Mesenchymal stem cell (in vitro differentiated cells and primary cell): ENCODE measurements around the gene GJA3.

Experiments
- DNase-seq: peaks from one replicate; pipeline ENCODE4 v3.0.0-alpha.2; 2013
- H2AFZ ChIP-seq: one replicate; pipeline ENCODE4 v1.6.1; 2013; ENCODE audit warnings: low read depth, mild to moderate bottlenecking, control low read depth, inconsistent platforms, low read length, moderate library complexity
- H2AK5ac ChIP-seq: 2 replicates; pipeline ENCODE4 v1.6.1; 2013; ENCODE audit warnings: low read length, moderate library complexity, mild to moderate bottlenecking, inconsistent platforms; ENCODE audit not compliant: severe bottlenecking
- H2BK120ac ChIP-seq: one replicate; pipeline ENCODE4 v1.6.1; 2013; ENCODE audit warnings: low read depth, mild to moderate bottlenecking, inconsistent platforms, low read length, moderate library complexity
- H2BK12ac ChIP-seq, 2 experiments: one replicate each; pipeline ENCODE4 v1.6.1; 2013; ENCODE audit warnings: inconsistent platforms in 2 of 2, low read length in 2 of 2, mild to moderate bottlenecking in 2 of 2, moderate library complexity in 2 of 2, control low read depth in 1 of 2
- H2BK15ac ChIP-seq: one replicate; pipeline ENCODE4 v1.6.1; 2013; ENCODE audit warnings: mild to moderate bottlenecking, low read depth, inconsistent platforms; ENCODE audit not compliant: poor library complexity, severe bottlenecking
- H2BK5ac ChIP-seq: 2 replicates; pipeline ENCODE4 v1.6.1; 2013; ENCODE audit warnings: low read depth, mild to moderate bottlenecking, low read length, control low read depth, inconsistent platforms; ENCODE audit not compliant: poor library complexity, severe bottlenecking
- H3K14ac ChIP-seq, 2 experiments: one replicate each; pipeline ENCODE4 v1.6.1; 2013; ENCODE audit warnings: inconsistent platforms in 2 of 2, low read length in 2 of 2, control low read depth in 1 of 2, mild to moderate bottlenecking in 1 of 2, moderate library complexity in 1 of 2
- H3K18ac ChIP-seq, 2 experiments: one replicate each; pipeline ENCODE4 v1.6.1; 2013; ENCODE audit warnings: inconsistent platforms in 2 of 2, low read length in 2 of 2, control low read depth in 1 of 2, low read depth in 1 of 2, mild to moderate bottlenecking in 1 of 2
- H3K23ac ChIP-seq, 2 experiments: one replicate each; pipeline ENCODE4 v1.6.1; 2013; ENCODE audit warnings: inconsistent platforms in 2 of 2, low read length in 2 of 2, mild to moderate bottlenecking in 2 of 2, moderate library complexity in 2 of 2, control low read depth in 1 of 2
- H3K27ac ChIP-seq: 2 replicates; pipeline ENCODE4 v1.5.1; 2013; ENCODE audit warnings: mild to moderate bottlenecking, moderate library complexity, low read length, control low read depth, inconsistent platforms; ENCODE audit not compliant: poor library complexity, severe bottlenecking
- H3K27me3 ChIP-seq, 2 experiments: 2 replicates each; pipeline versions ENCODE4 v1.6.1 to v1.7.0; 2013; ENCODE audit warnings: low read length in 2 of 2, mild to moderate bottlenecking in 2 of 2, moderate library complexity in 2 of 2, control low read depth in 1 of 2, inconsistent platforms in 1 of 2; ENCODE audit not compliant: control insufficient read depth in 1 of 2, insufficient read depth in 1 of 2
- H3K36me3 ChIP-seq, 2 experiments: 2 replicates each; pipeline versions ENCODE4 v1.6.1 to v1.7.0; 2013; ENCODE audit warnings: low read length in 2 of 2, control low read depth in 1 of 2, inconsistent platforms in 1 of 2, low read depth in 1 of 2, mild to moderate bottlenecking in 1 of 2; ENCODE audit not compliant: insufficient read depth in 2 of 2, control insufficient read depth in 1 of 2
- H3K4ac ChIP-seq, 2 experiments: one replicate each; pipeline ENCODE4 v1.6.1; 2013; ENCODE audit warnings: inconsistent platforms in 2 of 2, low read length in 2 of 2, mild to moderate bottlenecking in 2 of 2, moderate library complexity in 2 of 2, control low read depth in 1 of 2, low read depth in 1 of 2
- H3K4me1 ChIP-seq: 2 replicates; pipeline ENCODE4 v1.6.1; 2013; ENCODE audit warnings: low read depth, low read length, control low read depth; ENCODE audit not compliant: control insufficient read depth, insufficient read depth
- H3K4me2 ChIP-seq: 2 replicates; pipeline ENCODE4 v1.6.1; 2013; ENCODE audit warnings: low read length, mild to moderate bottlenecking, inconsistent platforms; ENCODE audit not compliant: poor library complexity, severe bottlenecking
- H3K4me3 ChIP-seq, 2 experiments: 2 replicates each; pipeline versions ENCODE4 v1.5.1 to v1.7.0; 2013; ENCODE audit warnings: low read length in 2 of 2, mild to moderate bottlenecking in 2 of 2, control low read depth in 1 of 2, low read depth in 1 of 2; ENCODE audit not compliant: insufficient read depth in 1 of 2
- H3K79me1 ChIP-seq: replicated peaks from 2 replicates; pipeline ENCODE4 v1.6.1; 2013; ENCODE audit warnings: mild to moderate bottlenecking, control low read depth, low read length, inconsistent platforms; ENCODE audit not compliant: poor library complexity, severe bottlenecking
- H3K9ac ChIP-seq: 2 replicates; pipeline ENCODE4 v1.7.0; 2013; ENCODE audit warnings: mild to moderate bottlenecking, low read length, moderate library complexity
- H3K9me3 ChIP-seq: 2 replicates; pipeline ENCODE4 v1.7.0; 2013; ENCODE audit warnings: mild to moderate bottlenecking, low read length; ENCODE audit not compliant: control insufficient read depth
- H4K8ac ChIP-seq: one replicate; pipeline ENCODE4 v1.6.1; 2013; ENCODE audit warnings: inconsistent platforms, mild to moderate bottlenecking, low read length, moderate library complexity
- H4K91ac ChIP-seq: one replicate; pipeline ENCODE4 v1.6.1; 2013; ENCODE audit warnings: mild to moderate bottlenecking, low read length, inconsistent platforms
- WGBS: methylation state at CpG from one replicate; pipeline ENCODE4 v1.1.7; 2013; ENCODE audit warnings: mixed read lengths; 5-methylcytosine and 5-hydroxymethylcytosine counted together

The GJA3 gene

DNA sequence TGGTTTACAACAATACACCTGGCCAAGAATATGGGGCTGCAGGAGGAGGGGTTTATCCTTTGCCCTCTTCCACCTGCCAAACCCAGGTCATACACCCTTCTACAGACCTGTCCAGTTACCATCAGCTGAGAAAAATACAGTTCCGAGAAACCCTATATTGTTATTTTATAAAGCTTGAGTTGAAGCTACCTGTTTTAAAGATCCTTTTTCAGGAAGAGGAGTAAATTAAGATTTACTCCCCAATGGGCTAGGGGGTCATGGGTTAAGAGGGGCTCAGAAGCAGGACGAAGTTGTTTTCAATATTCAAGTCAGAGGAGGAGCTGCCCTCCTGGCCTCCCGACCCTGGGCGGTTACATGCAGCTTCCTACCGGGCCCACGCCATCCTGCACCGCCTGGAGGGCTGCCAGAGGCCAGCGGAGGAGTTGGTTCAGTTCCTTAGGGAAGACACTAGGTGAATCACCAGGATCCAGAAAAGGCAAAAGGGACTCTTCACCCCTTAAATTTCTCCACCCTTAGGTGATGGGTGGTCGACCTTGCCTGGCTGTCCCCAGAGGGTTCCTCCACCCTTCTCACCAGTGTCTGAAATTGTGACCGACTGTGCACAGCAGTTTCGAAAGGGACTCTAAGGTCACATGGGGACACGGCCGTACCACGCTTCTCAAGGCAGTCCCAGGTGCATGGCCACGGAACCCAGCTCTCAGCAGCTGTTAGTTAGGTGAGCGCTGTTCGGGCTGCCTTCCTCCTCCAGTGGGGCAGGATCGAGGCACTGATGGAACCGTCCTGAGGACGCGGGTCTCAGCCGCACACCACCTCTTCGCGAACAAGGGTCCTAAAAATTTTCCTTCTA lies 30.7 kb upstream of the GJA3 start:
- Histone ChIP-seq H3K79me1 (no peaks in the 10 kb centered on the region), H4K8ac (no peak overlapping the region), H3K27me3 (peaks cover 27 to 32% of the 10 kb centered on the region in 2 experiments), H2BK12ac (no peak overlapping the region), H3K4me1 (peaks cover 28% of the 10 kb centered on the region), H3K4ac (no peak overlapping the region), H2BK5ac (no peak overlapping the region), H2BK120ac (no peak overlapping the region), H2BK15ac (no peak overlapping the region), H3K27ac (no peak overlapping the region), H3K9me3 (no peaks in the 10 kb centered on the region), H4K91ac (no peak overlapping the region), H2AFZ (no peak overlapping the region), H3K4me3 (peak overlapping the region; percentile 64 to 79), H3K9ac (peak overlapping the region; percentile 61), H3K23ac (peak overlapping the region in 1 of 2 experiments; percentile 63), H3K18ac (no peak overlapping the region), H3K36me3 (peaks cover 0 to 5% of the 10 kb centered on the region in 2 experiments), H2AK5ac (no peak overlapping the region), H3K14ac (no peak overlapping the region), H3K4me2 (peak overlapping the region; percentile 96)
- 40% methylated on average over 23 of the region's 24 CpGs for WGBS
- DNase-seq, result no peak

DNA sequence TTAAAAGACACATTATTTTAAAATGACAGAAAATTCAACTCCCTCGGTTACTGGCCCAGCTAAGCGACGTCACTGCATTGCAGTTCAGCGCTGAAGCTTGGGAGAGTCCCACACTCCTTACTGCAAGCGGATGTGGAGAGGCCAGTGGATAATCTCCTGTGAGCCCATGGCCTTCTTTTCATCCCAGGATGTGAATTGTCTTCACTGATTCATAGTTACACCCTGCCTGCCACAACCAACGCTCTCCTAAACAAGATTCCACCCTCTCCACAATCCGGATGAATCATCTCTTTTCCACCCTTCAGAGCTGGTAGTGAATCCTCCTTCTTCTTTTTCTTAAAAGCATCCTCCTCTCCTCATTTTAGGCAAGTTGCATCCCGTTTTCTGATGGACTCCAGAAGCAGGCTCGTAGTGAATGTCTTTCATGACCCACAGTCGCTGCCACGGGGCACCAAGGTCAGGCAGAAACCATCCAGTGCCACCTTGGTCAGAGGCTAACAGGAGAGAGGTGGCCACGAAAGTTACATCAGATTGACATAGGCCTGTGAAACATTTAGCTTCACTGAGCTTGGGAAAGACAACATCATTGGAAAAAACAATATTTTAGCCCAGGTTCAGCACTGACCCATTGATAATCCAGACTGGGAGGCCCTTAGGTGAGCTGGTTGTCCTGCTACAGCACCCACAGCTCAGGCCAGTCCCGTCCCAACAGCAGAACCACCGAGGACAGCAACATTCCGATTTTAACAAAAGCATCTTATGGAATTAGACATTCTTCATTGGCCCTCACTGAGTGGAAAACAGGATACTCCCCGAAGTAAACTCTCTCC lies 29.8 kb upstream of the GJA3 start:
- Histone ChIP-seq H3K4ac (no peak overlapping the region), H2BK5ac (no peak overlapping the region), H3K27ac (peak overlapping the region; percentile 50), H2BK120ac (no peak overlapping the region), H3K4me1 (peaks cover 28% of the 10 kb centered on the region), H3K9ac (peak overlapping the region; percentile 35), H2BK15ac (no peak overlapping the region), H2BK12ac (no peak overlapping the region), H4K8ac (no peak overlapping the region), H3K9me3 (no peaks in the 10 kb centered on the region), H3K4me2 (no peak overlapping the region), H3K36me3 (peaks cover 0 to 5% of the 10 kb centered on the region in 2 experiments), H3K14ac (no peak overlapping the region), H4K91ac (no peak overlapping the region), H3K18ac (no peak overlapping the region), H2AFZ (no peak overlapping the region), H3K27me3 (peaks cover 24 to 27% of the 10 kb centered on the region in 2 experiments), H3K4me3 (no peak overlapping the region), H2AK5ac (peak overlapping the region; percentile 63), H3K79me1 (no peaks in the 10 kb centered on the region), H3K23ac (no peak overlapping the region)
- 71% methylated on average over 16 of the region's 16 CpGs for WGBS
- peak; percentile 77 for DNase-seq

DNA sequence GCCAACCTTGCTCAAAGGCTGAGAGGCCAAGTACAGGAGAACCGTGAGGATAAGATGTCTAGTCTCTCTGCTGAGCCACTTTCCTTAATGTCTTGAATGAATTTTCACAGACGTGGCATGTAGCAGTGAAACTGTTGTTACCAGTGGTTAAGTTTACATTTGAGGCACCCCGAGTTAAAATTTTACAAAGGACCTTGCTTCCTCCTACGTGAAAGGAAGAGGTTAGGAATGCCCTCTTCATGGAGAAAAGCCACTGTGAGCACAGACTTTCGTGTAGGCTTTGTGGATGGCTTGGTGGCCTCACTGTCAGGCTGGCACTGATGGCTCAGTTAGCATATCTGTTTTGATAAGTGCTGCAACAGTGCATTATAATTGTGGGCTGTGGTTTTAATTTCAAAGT lies 29.2 kb upstream of the GJA3 start:
- 86% methylated on average over 5 of the region's 5 CpGs for WGBS

More for the DNA sequence above, 29.2 kb upstream of the GJA3 start:
- Histone ChIP-seq H3K9ac (peak overlapping the region; percentile 35), H3K4me1 (peaks cover 28% of the 10 kb centered on the region), H2BK5ac (no peak overlapping the region), H3K27ac (peak overlapping the region; percentile 35), H2BK15ac (no peak overlapping the region), H2AK5ac (no peak overlapping the region), H3K18ac (no peak overlapping the region), H3K4me3 (no peak overlapping the region), H2AFZ (no peak overlapping the region), H2BK12ac (no peak overlapping the region), H3K9me3 (no peaks in the 10 kb centered on the region), H3K27me3 (peaks cover 18 to 24% of the 10 kb centered on the region in 2 experiments), H3K4ac (no peak overlapping the region), H3K36me3 (peaks cover 0 to 5% of the 10 kb centered on the region in 2 experiments), H4K8ac (no peak overlapping the region), H4K91ac (no peak overlapping the region), H3K4me2 (no peak overlapping the region), H3K14ac (no peak overlapping the region), H2BK120ac (no peak overlapping the region), H3K23ac (no peak overlapping the region), H3K79me1 (no peaks in the 10 kb centered on the region)
- no peak for DNase-seq
